Spleen (tissue), 7 donors: ENCODE results near the gene NMNAT2.

Source experiments
- POLR2A ChIP-seq, 3 donors: fragments of 450-650 bp; IDR thresholded peaks; one replicate each; pipeline ENCODE4 v1.5.1; 2017; ENCODE audit warnings: antibody characterized with exemption in 3 of 3, mild to moderate bottlenecking in 1 of 3
- TF ChIP-seq, protein P1 (sequence below), 11 experiments: fragments of 200-600 bp in 7 of 11; fragments of 450-650 bp in 4 of 11; sonication (generic) in 4 of 11; IDR thresholded peaks in 8 of 11; conservative IDR thresholded peaks in 3 of 11; 1 replicate in 7 of 11; 2 replicates in 4 of 11; pipeline versions ENCODE4 v1.4.0 to v1.8.0; 2016 to 2021; ENCODE audit warnings: antibody characterized with exemption in 11 of 11, inconsistent platforms in 4 of 11, mild to moderate bottlenecking in 1 of 11
- donor health status: DM: no; HTN: no; CAD: no; lungs with moderate emphysema.
- donor health status: DM: no; HTN: no; CAD: no.
- donor health status: DM: no; HTN: no; CAD: no.

DNA sequence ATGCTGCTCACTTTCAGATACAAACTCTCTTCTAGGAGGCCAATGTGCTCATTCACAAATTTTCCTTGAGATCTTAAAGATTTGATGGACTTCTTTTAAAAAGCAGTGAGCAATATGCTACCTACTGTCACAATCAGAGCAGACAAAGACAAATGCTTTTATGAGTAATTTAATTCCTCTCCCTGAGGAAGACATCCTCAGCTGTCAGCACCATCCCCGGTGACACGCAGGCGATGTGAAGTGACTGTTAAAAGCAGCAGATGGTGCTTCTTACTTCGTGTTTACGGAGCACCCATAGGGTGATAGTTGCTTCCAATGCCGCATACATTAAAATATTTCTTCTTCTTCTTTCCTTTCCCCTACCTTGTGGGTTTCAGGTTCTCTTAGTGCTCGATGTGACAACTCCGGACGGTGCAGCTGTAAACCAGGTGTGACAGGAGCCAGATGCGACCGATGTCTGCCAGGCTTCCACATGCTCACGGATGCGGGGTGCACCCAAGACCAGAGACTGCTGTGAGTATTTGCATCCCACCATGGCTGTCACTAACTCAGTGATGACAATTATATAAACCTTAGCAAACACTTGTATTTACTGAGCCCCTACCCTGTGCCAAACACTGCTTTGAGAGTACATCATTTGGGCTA, 203.0 kb downstream of the NMNAT2 start:
- TF ChIP-seq, protein P1, sequence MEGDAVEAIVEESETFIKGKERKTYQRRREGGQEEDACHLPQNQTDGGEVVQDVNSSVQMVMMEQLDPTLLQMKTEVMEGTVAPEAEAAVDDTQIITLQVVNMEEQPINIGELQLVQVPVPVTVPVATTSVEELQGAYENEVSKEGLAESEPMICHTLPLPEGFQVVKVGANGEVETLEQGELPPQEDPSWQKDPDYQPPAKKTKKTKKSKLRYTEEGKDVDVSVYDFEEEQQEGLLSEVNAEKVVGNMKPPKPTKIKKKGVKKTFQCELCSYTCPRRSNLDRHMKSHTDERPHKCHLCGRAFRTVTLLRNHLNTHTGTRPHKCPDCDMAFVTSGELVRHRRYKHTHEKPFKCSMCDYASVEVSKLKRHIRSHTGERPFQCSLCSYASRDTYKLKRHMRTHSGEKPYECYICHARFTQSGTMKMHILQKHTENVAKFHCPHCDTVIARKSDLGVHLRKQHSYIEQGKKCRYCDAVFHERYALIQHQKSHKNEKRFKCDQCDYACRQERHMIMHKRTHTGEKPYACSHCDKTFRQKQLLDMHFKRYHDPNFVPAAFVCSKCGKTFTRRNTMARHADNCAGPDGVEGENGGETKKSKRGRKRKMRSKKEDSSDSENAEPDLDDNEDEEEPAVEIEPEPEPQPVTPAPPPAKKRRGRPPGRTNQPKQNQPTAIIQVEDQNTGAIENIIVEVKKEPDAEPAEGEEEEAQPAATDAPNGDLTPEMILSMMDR (IDR thresholded peaks at IDR 0.05 in 8 of 11, conservative IDR thresholded peaks at IDR 0.05 in 3 of 11), result no peak
- no peak for TF ChIP-seq POLR2A (IDR thresholded peaks at IDR 0.05)
